HG02840 (cell line): ENCODE results near the gene CTPS2.
A peak's percentile ranks its signal among the peaks of the same experiment; 100 is the strongest.

Source experiments
- ATAC-seq: cut with Tn5 transposase; IDR thresholded peaks from one replicate; pipeline ENCODE4 v1.9.1; 2021; ENCODE audit warnings: mild to moderate bottlenecking, moderate library complexity, moderate number of reproducible peaks; ENCODE audit not compliant: unreplicated experiment, low FRiP score

The CTPS2 gene

DNA sequence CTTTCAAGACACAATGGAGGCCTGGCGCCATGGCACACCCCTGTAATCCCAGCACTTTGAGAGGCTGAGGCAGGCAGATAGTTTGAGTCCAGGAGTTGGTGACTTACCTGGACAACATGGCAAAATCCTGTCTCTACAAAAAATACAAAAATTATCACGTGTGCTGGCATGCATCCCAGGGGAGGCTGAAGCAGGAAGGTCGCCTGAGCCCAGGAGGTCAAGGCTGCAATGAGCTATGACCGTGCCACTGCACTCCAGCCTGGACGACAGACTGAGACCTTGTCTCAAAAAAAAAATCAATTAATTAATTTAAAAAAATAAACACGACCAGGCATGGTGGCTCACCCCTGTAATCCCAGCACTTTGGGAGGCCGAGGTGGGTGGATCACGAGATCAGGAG is 2.0 kb upstream of the CTPS2 start:
- ATAC-seq, result no peak

DNA sequence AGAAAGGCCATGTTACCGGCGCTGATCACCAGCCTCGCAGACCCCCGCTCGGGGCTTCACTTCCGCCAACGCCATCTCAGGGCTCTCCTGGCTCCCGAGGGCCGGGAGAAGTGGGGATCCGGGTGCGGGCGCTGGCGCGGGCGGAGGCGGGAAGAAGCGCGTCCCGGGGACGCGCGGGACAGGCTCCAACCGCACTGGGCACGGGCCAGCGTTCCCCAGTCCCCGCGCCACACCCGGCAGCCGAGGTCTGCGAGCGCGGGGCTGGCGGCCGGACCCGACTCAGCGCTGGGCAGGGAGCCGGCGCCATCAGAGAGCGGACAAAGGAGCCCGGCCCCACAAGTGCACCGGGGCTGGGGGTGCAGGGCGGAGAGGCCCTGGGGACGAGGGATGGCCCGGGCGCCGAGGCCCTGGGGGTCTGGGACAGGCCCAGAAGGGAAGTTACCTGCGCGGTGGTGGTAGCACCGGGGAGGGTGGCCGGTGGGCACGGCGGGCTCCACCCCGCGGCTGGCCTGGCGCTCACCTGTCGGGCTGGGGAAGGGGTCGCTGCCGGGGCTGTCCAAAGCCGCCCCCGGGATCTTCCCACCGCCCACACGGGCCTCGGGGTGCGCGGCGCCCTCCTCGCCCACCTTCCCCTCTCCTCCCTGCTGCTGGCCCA is 449 bp downstream of the CTPS2 start:
- ATAC-seq, result peak; percentile 32

DNA sequence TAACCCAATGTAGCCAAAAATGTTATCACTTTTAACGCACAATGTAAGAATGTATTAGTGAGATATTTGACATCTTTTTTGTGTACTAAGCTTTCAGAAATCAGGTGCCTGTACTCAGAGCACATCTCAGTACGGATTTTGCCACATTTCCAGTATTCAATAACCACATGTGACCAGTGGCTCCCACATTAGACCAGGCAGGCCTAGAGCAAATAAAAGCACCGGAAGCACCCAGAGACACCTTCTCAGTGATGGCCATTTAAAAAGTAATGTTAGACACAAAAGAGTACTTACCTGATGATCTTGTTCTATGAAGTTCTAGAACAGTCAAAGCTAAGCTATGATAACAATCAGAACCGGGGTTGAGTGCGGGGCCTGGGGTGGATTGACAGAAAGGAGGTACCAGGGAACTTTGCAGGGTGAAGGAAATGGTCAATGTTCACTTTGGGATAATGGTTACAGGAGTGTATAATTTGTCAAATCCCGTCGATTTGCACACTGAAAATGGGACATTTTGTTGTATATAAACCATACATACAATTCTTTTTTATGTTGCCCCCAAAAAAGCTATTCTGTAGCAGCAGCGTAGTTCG is 1.2 kb downstream of the CTPS2 start:
- no peak for ATAC-seq

- no peak for ATAC-seq
Observed at GRCh38 chrX:16708016-16708415, 4.5 kb downstream of the CTPS2 start.

DNA sequence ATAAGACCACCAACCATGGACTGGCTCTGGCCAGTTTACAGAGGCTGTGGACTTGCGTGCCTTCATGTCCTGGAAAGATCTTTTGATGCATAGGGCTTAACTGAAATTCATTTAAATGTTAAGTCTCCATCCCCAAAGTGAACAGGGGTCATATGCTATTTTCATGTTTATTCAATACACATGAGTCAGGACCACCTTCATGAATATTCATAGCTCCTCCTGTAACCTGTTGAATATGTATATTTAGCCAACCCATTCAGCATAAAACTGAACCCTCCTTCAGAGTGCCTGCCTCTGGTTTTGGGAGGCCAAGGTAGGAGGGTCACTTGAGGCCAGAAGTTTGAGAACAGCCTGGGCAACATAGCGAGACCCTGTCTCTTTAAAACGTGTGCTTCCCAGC is 7.1 kb downstream of the CTPS2 start:
- ATAC-seq, result peak; percentile 19

DNA sequence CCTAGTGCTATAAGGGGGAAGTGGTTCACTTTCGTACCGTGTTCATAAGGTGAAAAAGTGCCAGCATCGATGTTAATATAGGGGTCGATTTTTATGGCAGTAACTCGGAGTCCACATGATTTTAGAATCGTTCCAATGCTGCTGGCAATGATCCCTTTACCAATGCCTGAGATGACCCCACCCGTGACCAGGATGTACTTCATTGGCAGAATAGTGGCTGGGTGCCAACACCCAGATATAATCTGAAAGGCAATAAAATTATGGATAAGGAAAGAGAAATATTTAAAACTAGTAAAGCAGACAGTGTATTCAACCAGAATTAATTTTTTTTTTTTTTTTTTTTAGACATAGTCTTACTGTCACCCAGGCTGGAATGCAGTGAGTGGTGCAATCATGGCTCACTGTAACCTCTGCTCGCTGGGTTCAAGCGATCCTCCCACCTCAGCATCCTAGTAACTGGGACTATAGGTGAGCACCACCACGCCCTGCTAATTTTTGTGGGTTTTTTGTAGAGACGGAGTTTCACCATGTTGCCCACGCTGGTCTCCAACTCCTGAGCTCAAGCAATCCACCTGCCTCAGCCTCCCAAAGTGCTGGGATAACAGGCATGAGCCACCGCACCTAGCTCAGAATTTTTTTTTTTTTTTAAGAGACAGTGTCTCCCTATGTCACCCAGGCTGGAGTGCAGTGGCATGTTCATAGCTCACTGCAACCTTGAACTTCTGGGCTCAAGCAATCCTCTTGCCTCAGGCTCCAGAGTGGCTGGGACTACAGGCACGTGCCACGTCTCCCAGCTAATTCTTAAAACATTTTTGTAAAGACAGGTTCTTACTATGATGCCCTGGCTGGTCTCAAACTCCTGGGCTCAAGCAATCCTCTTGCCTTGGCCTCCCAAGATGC is 9.5 kb downstream of the CTPS2 start:
- ATAC-seq, result no peak

GRCh38 chrX:16700734-16701133 is 11.7 kb downstream of the CTPS2 start:
- no peak for ATAC-seq

DNA sequence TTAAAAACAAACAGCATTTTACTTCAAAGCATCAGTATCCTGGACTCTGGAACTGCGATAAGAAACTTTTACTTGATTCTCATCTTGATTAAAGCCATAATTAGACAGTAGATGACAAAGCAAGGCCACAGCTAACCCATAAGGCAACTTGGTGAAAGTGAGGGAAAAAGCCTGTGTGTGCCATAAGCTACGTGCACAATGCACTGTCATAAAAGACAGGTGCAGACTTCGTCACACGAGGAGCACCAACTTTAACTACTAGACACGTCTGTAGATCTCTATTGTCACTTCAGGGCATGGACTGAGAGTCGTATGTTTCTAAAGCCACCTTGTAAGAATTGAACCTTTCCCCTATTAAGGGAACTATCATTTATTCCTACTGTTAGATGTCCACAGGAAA is 13.1 kb downstream of the CTPS2 start:
- ATAC-seq, result no peak

- ATAC-seq, result no peak
Observed at GRCh38 chrX:16696956-16697355, 15.5 kb downstream of the CTPS2 start.

GRCh38 chrX:16695079-16695676 is 17.3 kb downstream of the CTPS2 start:
- no peak for ATAC-seq

DNA sequence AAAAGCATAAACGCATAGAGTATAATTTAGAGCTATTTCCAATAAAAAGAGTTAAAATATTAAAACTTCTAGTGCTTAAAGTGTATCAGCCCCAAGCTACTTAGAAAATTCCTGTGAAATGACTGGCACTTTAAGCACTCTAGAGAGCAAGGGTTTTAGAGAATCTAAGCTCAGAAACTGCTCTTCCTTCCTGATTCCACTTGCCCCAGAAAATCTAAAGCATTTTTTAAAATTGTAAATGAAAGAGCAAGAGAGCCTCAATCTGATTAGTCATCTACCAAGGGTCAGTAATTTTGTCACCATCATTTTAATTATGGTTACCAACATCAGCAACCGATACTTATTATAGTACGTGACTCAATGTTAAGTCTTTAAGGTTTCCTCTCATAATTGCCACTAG is 25.0 kb downstream of the CTPS2 start:
- no peak for ATAC-seq

DNA sequence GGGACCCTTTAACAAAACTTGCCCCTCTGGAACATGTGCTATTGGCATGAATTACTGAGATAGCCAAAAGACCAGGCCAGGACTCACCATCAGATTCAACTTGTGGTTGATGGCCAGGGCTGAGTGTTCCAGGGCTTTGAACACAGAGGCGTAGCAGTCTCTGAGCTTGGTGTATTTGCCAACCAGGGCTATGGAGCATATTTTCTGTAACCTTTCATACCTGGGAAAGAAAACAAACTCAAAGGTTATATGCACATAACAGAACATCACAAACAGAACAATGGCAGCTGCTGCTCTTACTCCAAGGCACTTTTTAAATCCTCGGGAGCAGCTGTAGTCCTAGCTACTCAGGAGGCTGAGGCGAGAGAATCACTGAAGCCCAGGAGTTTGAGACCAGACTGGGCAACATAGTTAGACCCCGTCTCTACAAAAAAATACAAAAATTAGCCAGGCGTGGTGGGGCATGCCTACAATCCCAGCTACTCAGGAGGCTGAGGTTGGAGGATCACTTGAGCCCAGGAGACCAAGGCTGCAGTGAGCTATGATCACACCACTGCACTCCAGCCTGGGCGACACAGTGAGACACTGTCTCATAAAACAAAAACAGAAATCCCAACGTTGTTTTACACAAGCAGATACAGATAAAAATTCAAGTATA is 29.3 kb downstream of the CTPS2 start:
- ATAC-seq, result no peak

- ATAC-seq, result no peak
Observed at GRCh38 chrX:16678689-16679088, 33.8 kb downstream of the CTPS2 start.

GRCh38 chrX:16671005-16671404 is 41.5 kb downstream of the CTPS2 start:
- no peak for ATAC-seq

- ATAC-seq, result no peak
Observed at GRCh38 chrX:16666541-16666940, 45.9 kb downstream of the CTPS2 start.

GRCh38 chrX:16665089-16665488 is 47.4 kb downstream of the CTPS2 start:
- no peak for ATAC-seq

GRCh38 chrX:16664626-16665025 is 47.8 kb downstream of the CTPS2 start:
- ATAC-seq, result no peak

GRCh38 chrX:16664074-16664473 is 48.4 kb downstream of the CTPS2 start:
- no peak for ATAC-seq

DNA sequence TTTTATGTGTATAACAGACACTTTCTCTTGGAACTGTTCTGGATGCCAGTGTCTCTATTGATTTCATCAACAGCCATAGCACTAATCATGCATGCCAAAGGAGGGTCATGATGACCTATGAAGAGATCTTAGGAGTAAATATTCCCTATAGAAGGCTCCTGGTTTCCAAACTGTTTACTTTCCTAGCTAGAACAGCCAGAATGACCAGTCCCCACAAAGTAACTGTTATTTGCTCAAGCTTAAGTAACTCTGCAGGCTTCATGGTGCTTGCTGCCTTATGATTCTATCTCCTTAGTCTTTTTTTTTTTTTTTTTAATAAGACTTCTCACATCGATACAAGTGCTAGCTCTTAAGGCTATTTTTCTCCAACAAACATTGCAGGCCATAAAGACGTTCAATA is 50.1 kb downstream of the CTPS2 start:
- ATAC-seq, result no peak

GRCh38 chrX:16661495-16661894 is 51.0 kb downstream of the CTPS2 start:
- ATAC-seq, result no peak

DNA sequence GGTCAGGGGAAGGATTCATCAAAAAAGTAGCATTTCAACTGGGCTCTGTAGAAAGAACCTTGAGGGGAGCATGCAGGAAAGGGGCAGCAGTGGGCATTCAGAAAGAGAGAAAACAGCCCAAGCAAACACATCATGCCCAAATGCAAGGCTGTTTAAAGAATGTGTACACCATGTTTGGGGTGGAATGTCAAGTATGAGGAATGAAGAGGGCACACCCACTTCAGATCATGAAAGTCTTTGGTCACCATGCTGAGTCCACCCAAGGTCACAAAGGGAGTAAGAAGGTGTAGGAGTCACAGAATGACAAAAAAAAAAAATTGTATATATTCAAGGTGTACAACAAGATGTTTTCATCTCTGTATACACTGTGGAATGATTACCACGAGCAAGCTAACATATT is 53.1 kb downstream of the CTPS2 start:
- no peak for ATAC-seq
